ENCODE measurements around the gene KAZN. TPM values are rescaled to one million over a fixed set of nuclear protein-coding genes. Genes with fewer than 3 reads are reported as not detected.

KAZN gene
- polyA plus RNA-seq, 1 of the 3 experiments (the other 2 are of a cell fraction) = 6.8 TPM

GRCh38 chr1:14704846-14705245, 106.4 kb downstream of the KAZN start:
- H3K4me2 ChIP-seq = no peak overlapping the region
- no peak for DNase-seq
- no peak overlapping the region for H3K4me3 ChIP-seq (ENCODE audit: low read depth in 2 of 2, low read length in 1 of 2)
- TF ChIP-seq TEAD4 (IDR thresholded peaks at IDR 0.05; ENCODE audit: borderline replicate concordance, insufficient read depth) (no peak), SMC3 (IDR thresholded peaks at IDR 0.05; ENCODE audit: low read depth, low read length) (no peak), PBX3 (IDR thresholded peaks at IDR 0.05) (no peak), MEF2A (IDR thresholded peaks at IDR 0.05; ENCODE audit: borderline replicate concordance, low read depth) (no peak), CHD2 (IDR thresholded peaks at IDR 0.05; ENCODE audit: low read length, partially characterized antibody) (no peak), GATA2 (CRISPR knock-in tag; IDR thresholded peaks at IDR 0.05) (no peak), TAF1 (IDR thresholded peaks at IDR 0.05; ENCODE audit: borderline replicate concordance, low read depth, low read length) (no peak), ELF1 (IDR thresholded peaks at IDR 0.05) (no peak), YY1 (IDR thresholded peaks at IDR 0.05; ENCODE audit: low read depth) (no peak), RAD21 (IDR thresholded peaks at IDR 0.05; ENCODE audit: low read length) (no peak), NFIC (IDR thresholded peaks at IDR 0.05; ENCODE audit: borderline replicate concordance) (no peak), FOXM1 (IDR thresholded peaks at IDR 0.05; ENCODE audit: low read depth) (no peak), POLR2AphosphoS5 (IDR thresholded peaks at IDR 0.05; ENCODE audit: low read depth, low read length) (no peak), CTCF (IDR thresholded peaks at IDR 0.05) (no peak), NRF1 (IDR thresholded peaks at IDR 0.05; ENCODE audit: low read depth, low read length) (no peak), EP300 (IDR thresholded peaks at IDR 0.05; ENCODE audit: borderline replicate concordance in 1 of 2, low read depth in 1 of 2, low read length in 1 of 2) (no peak), JUND (IDR thresholded peaks at IDR 0.05) (no peak), USF1 (IDR thresholded peaks at IDR 0.05; ENCODE audit: borderline replicate concordance, low read depth) (no peak)
- H3K27me3 ChIP-seq (ENCODE audit: insufficient read depth) = no peaks in the 10 kb centered on the region
- no peaks in the 10 kb centered on the region for H3K9me3 ChIP-seq
- H3K4me1 ChIP-seq (ENCODE audit: control insufficient read depth in 1 of 2, insufficient read depth in 2 of 2, low read depth in 1 of 2, low read length in 1 of 2) = no peaks in the 10 kb centered on the region
- no peak overlapping the region for H3K27ac ChIP-seq (ENCODE audit: low read depth in 2 of 2, low read length in 1 of 2)
- H3K9ac ChIP-seq = no peak overlapping the region
- no peaks in the 10 kb centered on the region for H3F3A ChIP-seq (replicated peaks; ENCODE audit: insufficient read depth)
- H2AFZ ChIP-seq (ENCODE audit: low read depth) = no peak overlapping the region
- POLR2A ChIA-PET = no interaction called here
- CTCF ChIA-PET = no interaction called here
- no CpG with 5 or more reads among the region's 1 CpG for WGBS (ENCODE audit: low lambda C conversion rate)
- H3K36me3 ChIP-seq (replicated peaks in 1 of 2; ENCODE audit: control insufficient read depth in 1 of 2, insufficient read depth in 2 of 2, low read length in 1 of 2) = no peaks in the 10 kb centered on the region
- no peaks in the 10 kb centered on the region for H3K9me2 ChIP-seq
- no peaks in the 10 kb centered on the region for H4K20me1 ChIP-seq (ENCODE audit: insufficient read depth)
- H3K79me2 ChIP-seq (ENCODE audit: insufficient read depth) = no peaks in the 10 kb centered on the region
